Sciatic nerve (tissue), 2 donors: ENCODE measurements around the gene TCEAL3. TPM values are rescaled to one million over a fixed set of nuclear protein-coding genes. Genes with fewer than 3 reads are reported as not detected.
"Not testable (repeated sequence)": the region's sequence is repeated elsewhere in the genome, so short reads cannot be mapped to it uniquely, and the experiment has no call there.

ENCODE experiments used
- ATAC-seq: fragments of 200-7000 bp; cut with Tn5 transposase; one replicate; pipeline ENCODE4 v1.9.1; 2020; ENCODE audit warnings: mild to moderate bottlenecking, moderate library complexity
- DNase-seq: peaks from one replicate; pipeline ENCODE4 v3.0.0-alpha.2; 2020; ENCODE audit warnings: low spot score
- intact Hi-C: fragments of 100-400 bp; cut with DNase I; formaldehyde crosslinking; loops from one replicate; pipeline ENCODE4 v1.14.2; 2022
- total RNA-seq: library from RNA; stranded (reverse); fragmentation: NEBNext Ultra II Directional; extraction: Animal tissue kit (Norgen Biotek cat#: 25700); gene quantifications from one replicate; pipeline ENCODE4 v1.2.1, GENCODE V29; 2021
- donor health status: DM: no; HTN: no; CAD: no.
- donor health status: DM: no; HTN: no; CAD: no.

Gene TCEAL3
- total RNA-seq: 26.7 TPM

GRCh38 chrX:103607364-103608305, at the start of gene TCEAL3:
TCEAL3 (plus strand) TSS chrX:103607963; CDS start chrX:103609065, 1,102 bp downstream.
- intact Hi-C loops: no loop called here
- ATAC-seq (peak; percentile 90), DNase-seq (peak; percentile 67)

GRCh38 chrX:103560256-103560655, 47.5 kb upstream of the TCEAL3 start:
- intact Hi-C loops: no loop called here
- ATAC-seq (no peak), DNase-seq (no peak)

- ATAC-seq: no peak
- intact Hi-C loops: no loop called here
- no peak for DNase-seq
Observed at GRCh38 chrX:103562801-103563200, 45.0 kb upstream of the TCEAL3 start.

- no peak for DNase-seq
- intact Hi-C loops: no loop called here
- no peak for ATAC-seq
Observed at GRCh38 chrX:103565197-103565596, 42.6 kb upstream of the TCEAL3 start.

- intact Hi-C loops: no loop called here
- DNase-seq (no peak), ATAC-seq (no peak)
Observed at GRCh38 chrX:103565752-103566151, 42.0 kb upstream of the TCEAL3 start.

GRCh38 chrX:103571121-103571520, 36.6 kb upstream of the TCEAL3 start:
- intact Hi-C loops: no loop called here
- ATAC-seq: no peak
- DNase-seq: no peak

- intact Hi-C loops: no loop called here
- ATAC-seq (no peak), DNase-seq (no peak)
Observed at GRCh38 chrX:103571726-103572125, 36.0 kb upstream of the TCEAL3 start.

- intact Hi-C loops: no loop called here
- no peak for DNase-seq
- ATAC-seq: no peak
Observed at GRCh38 chrX:103573202-103573601, 34.6 kb upstream of the TCEAL3 start.

GRCh38 chrX:103584596-103584995, 23.2 kb upstream of the TCEAL3 start:
- DNase-seq: no peak
- no peak for ATAC-seq
- intact Hi-C loops: no loop called here

GRCh38 chrX:103585411-103586313, 22.1 kb upstream of the TCEAL3 start, which contains the start of gene TCEAL4:
TCEAL4 (plus strand) TSS chrX:103585515; CDS start chrX:103586676, 1,161 bp downstream.
- intact Hi-C loops: no loop called here
- peak; percentile 78 for DNase-seq

GRCh38 chrX:103586314-103586646, 21.5 kb upstream of the TCEAL3 start:
- intact Hi-C loops: no loop called here
- no peak for DNase-seq
- peak; percentile 76 for ATAC-seq

More at GRCh38 chrX:103585411-103586313, 22.1 kb upstream of the TCEAL3 start, which contains the start of gene TCEAL4:
- peak; percentile 96 for ATAC-seq

- DNase-seq (no peak), ATAC-seq (no peak)
- intact Hi-C loops: no loop called here
Observed at GRCh38 chrX:103586659-103587058, 21.1 kb upstream of the TCEAL3 start.

GRCh38 chrX:103592295-103592694, 15.5 kb upstream of the TCEAL3 start:
- ATAC-seq, DNase-seq, intact Hi-C loops: not testable (repeated sequence)

GRCh38 chrX:103595202-103595601, 12.6 kb upstream of the TCEAL3 start:
- ATAC-seq, intact Hi-C loops, DNase-seq: not testable (repeated sequence)

- intact Hi-C loops: no loop called here
- peak; percentile 51 for DNase-seq
- ATAC-seq: peak; percentile 71
Observed at GRCh38 chrX:103608306-103608963, 672 bp downstream of the TCEAL3 start.

- intact Hi-C loops: no loop called here
- DNase-seq (no peak), ATAC-seq (no peak)
Observed at GRCh38 chrX:103610282-103610681, 2.5 kb downstream of the TCEAL3 start.

GRCh38 chrX:103613362-103613890, 5.7 kb downstream of the TCEAL3 start:
- DNase-seq (no peak), ATAC-seq (no peak)
- intact Hi-C loops: no loop called here

- intact Hi-C loops: no loop called here
- DNase-seq: no peak
- ATAC-seq: no peak
Observed at GRCh38 chrX:103614999-103615398, 7.2 kb downstream of the TCEAL3 start.
